Endothelial cell of umbilical vein (primary cell): ENCODE measurements around the gene EDC3. TPM values are rescaled to one million over a fixed set of nuclear protein-coding genes. Genes with fewer than 3 reads are reported as not detected.
A peak's percentile ranks its signal among the peaks of the same experiment; 100 is the strongest.

Source experiments
- BruUV-seq: library from RNA; stranded (reverse); fragments of 400-500 nt; replicated peaks from 2 replicates; lab custom pipeline; 2021; lab: Mats Ljungman, UMichigan
- CTCF ChIA-PET: fragments of 300-600, 350-600 bp; sonication (Branson Sonifier 250); formaldehyde crosslinking; loops from one replicate; lab custom pipeline; 2021; ENCODE audit warnings: antibody characterized with exemption, inconsistent platforms; lab: Charles Lee
- POLR2A ChIA-PET: fragments of 300-600, 350-600 bp; sonication (Branson Sonifier 250); formaldehyde crosslinking; loops from one replicate; lab custom pipeline; 2021; ENCODE audit warnings: antibody characterized with exemption, inconsistent platforms; lab: Charles Lee
- DNase-seq: peaks from one replicate; pipeline ENCODE4 v3.0.0-alpha.2; 2011; ENCODE audit warnings: low read depth, low spot score
- FAIRE-seq: peaks from 2 replicates; lab custom pipeline; 2011; peaks lifted over from hg19 to GRCh38; lab: Jason Lieb, UNC
- H2AFZ ChIP-seq: 2 replicates; pipeline ENCODE4 v1.6.0; 2012; ENCODE audit warnings: low read depth, low read length, control low read depth, inconsistent platforms
- H3K27ac ChIP-seq: 2 replicates; pipeline ENCODE4 v1.5.1; 2011; ENCODE audit warnings: low read depth, mild to moderate bottlenecking, control low read depth, low read length, moderate library complexity; ENCODE audit not compliant: insufficient read depth
- H3K27me3 ChIP-seq, 2 experiments: 2 replicates each; pipeline versions ENCODE4 v1.6.0 to v1.6.1; 2011; ENCODE audit warnings: low read length in 2 of 2, mixed read lengths in 1 of 2; ENCODE audit not compliant: control insufficient read depth in 2 of 2, insufficient read depth in 2 of 2
- H3K36me3 ChIP-seq, 2 experiments: 2 replicates in 1 of 2; 3 replicates in 1 of 2; pipeline ENCODE4 v1.5.1; 2011; ENCODE audit warnings: low read length in 2 of 2, mild to moderate bottlenecking in 1 of 2, moderate library complexity in 1 of 2; ENCODE audit not compliant: control insufficient read depth in 2 of 2, insufficient read depth in 2 of 2; ENCODE audit errors: extremely low read depth in 1 of 2
- H3K4me1 ChIP-seq: 3 replicates; pipeline ENCODE4 v1.5.1; 2011; ENCODE audit warnings: mild to moderate bottlenecking, low read length; ENCODE audit not compliant: control insufficient read depth, insufficient read depth; ENCODE audit errors: extremely low read depth
- H3K4me2 ChIP-seq: 2 replicates; pipeline ENCODE4 v1.6.1; 2011; ENCODE audit warnings: low read length, control low read depth, mixed read lengths; ENCODE audit not compliant: insufficient read depth
- H3K4me3 ChIP-seq, 3 experiments: fragments of 200-600 bp in 1 of 3; sonication (generic), shearing (Covaris generic) in 1 of 3; replicated peaks in 1 of 3; 2 replicates each; pipeline ENCODE4 v1.5.1; 2011 to 2016; ENCODE audit warnings: control low read depth in 3 of 3, low read length in 3 of 3, mild to moderate bottlenecking in 2 of 3, inconsistent platforms in 1 of 3, low read depth in 1 of 3, moderate library complexity in 1 of 3; ENCODE audit not compliant: insufficient read depth in 1 of 3
- H3K79me2 ChIP-seq: 2 replicates; pipeline ENCODE4 v1.6.0; 2012; ENCODE audit warnings: low read length, inconsistent platforms; ENCODE audit not compliant: control insufficient read depth, insufficient read depth
- H3K9ac ChIP-seq: replicated peaks from 2 replicates; pipeline ENCODE3; 2011; ENCODE audit warnings: low read length, control low read depth; ENCODE audit not compliant: insufficient read depth; ENCODE audit errors: extremely low read depth
- H3K9me1 ChIP-seq: replicated peaks from 3 replicates; pipeline ENCODE4 v1.6.0; 2011; ENCODE audit warnings: mild to moderate bottlenecking, low read length; ENCODE audit not compliant: control insufficient read depth, insufficient read depth; ENCODE audit errors: extremely low read depth
- H3K9me3 ChIP-seq: replicated peaks from 2 replicates; pipeline ENCODE4 v1.5.1; 2012; ENCODE audit warnings: low read length, inconsistent platforms; ENCODE audit not compliant: control insufficient read depth, insufficient read depth
- H4K20me1 ChIP-seq: replicated peaks from 2 replicates; pipeline ENCODE3; 2011; ENCODE audit warnings: mild to moderate bottlenecking, low read length; ENCODE audit not compliant: control insufficient read depth, insufficient read depth; ENCODE audit errors: extremely low read depth
- FOS ChIP-seq: IDR thresholded peaks from 2 replicates; pipeline ENCODE4 v1.6.1; 2011; ENCODE audit warnings: mild to moderate bottlenecking, low read length, moderate library complexity, borderline replicate concordance; ENCODE audit not compliant: insufficient read depth
- POLR2AphosphoS5 ChIP-seq: IDR thresholded peaks from 2 replicates; pipeline ENCODE4 v1.6.1; 2012; ENCODE audit warnings: low read depth, mild to moderate bottlenecking, control low read depth, low read length, moderate library complexity; ENCODE audit not compliant: insufficient read depth
- dilution Hi-C: fragments of 300-500 bp; cut with MboI; formaldehyde crosslinking; loops from one replicate; pipeline ENCODE4 v1.15.0; 2019; ENCODE audit warnings: low sequenced_read_pairs; ENCODE audit not compliant: extremely low pct_ligation_motif_present
- intact Hi-C: fragments of 100-400 bp; cut with micrococcal nuclease; formaldehyde crosslinking; loops from one replicate; pipeline ENCODE4 v1.10.0; 2022
- polyA plus RNA-seq, 4 experiments: library from polyadenylated mRNA; depleted of rRNA in 3 of 4; stranded (reverse) in 3 of 4; unstranded in 1 of 4; fragments of >200 nt; gene quantifications; 2 replicates each; pipeline versions ENCODE4 v1.2.1 to v1.2.3, GENCODE V29; 2011 to 2012; ENCODE audit warnings: missing spikeins in 1 of 4
- total RNA-seq: library from RNA; stranded (reverse); gene quantifications from 2 replicates; pipeline ENCODE4 v1.2.3, GENCODE V29; 2021
- TF ChIP-seq, protein P1 (sequence below): IDR thresholded peaks from 2 replicates; pipeline ENCODE4 v1.6.1; 2011; ENCODE audit not compliant: insufficient read depth, insufficient read length

EDC3 gene
- total and polyA plus RNA-seq, 2 donors (not counting 3 experiments of a cell fraction or from before 2014, with no cell fraction given) = 55.9 to 56.5 TPM

DNA sequence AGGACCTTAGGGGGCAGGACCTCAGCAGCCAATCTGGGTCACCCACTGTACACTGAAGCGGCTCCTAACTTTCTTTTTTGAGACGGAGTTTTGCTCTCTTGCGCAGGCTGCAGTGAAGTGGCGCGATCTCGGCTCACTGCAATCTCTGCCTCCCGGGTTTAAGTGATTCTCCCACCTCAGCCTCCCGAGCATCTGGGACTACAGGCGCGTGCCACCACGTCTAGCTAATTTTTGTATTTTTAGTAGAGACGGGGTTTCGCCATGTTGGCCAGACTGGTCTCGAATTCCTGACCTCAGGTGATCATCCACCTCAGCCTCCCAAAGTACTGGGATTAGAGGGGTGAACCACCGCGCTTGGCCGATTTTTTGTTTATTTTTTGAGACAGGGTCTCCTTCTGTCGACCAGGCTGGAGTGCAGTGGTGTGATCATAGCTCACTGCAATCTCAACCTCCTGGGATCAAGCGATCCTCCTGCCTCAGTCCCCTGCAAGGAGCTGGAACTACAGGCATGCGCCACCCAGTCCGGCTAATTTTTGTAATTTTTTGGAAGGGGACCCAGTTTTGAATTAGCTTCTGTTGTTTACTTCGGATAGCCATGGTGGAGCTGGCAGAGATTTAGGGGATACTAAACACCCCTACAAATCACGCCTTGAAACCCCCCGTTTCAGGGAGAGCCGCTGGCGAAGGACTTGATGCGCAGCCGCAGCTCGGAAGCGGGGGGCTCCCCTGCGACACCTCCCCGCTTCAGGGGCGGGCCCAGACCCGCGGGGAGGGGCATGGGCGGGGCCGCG, 81.7 kb downstream of the EDC3 start:
- Histone ChIP-seq H3K27me3 (no peaks in the 10 kb centered on the region), H3K9me1 (no peaks in the 10 kb centered on the region), H3K4me1 (peaks cover 9% of the 10 kb centered on the region), H2AFZ (peak overlapping the region; percentile 82), H3K9ac (peak overlapping the region; percentile 98), H3K9me3 (no peaks in the 10 kb centered on the region), H3K4me2 (peak overlapping the region; percentile 77), H3K27ac (no peak overlapping the region), H3K36me3 (peaks cover 0 to 1% of the 10 kb centered on the region in 2 experiments), H3K79me2 (peaks cover 35% of the 10 kb centered on the region), H4K20me1 (peaks cover 6% of the 10 kb centered on the region), H3K4me3 (peak overlapping the region; percentile 21 to 93 (median 91))
- intact Hi-C loops = loop anchor here (1.0 to 2.0 kb wide), 4 partner anchors 15 to 153 kb away; partner anchors contain the start of gene UBL7
- TF ChIP-seq, protein P1, sequence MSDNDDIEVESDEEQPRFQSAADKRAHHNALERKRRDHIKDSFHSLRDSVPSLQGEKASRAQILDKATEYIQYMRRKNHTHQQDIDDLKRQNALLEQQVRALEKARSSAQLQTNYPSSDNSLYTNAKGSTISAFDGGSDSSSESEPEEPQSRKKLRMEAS = no peak
- TF ChIP-seq FOS (no peak), POLR2AphosphoS5 (no peak)
- peak; percentile 77 for DNase-seq
- CTCF ChIA-PET = interaction anchor here (0.6 to 3.1 kb wide), 3 partner anchors 16 to 122 kb away, joined by 3 to 7 read pairs (median 5); no protein-coding TSS in a partner anchor
- no TSS peak for BruUV-seq
- dilution Hi-C loops = no loop called here
- FAIRE-seq = peak; percentile 63
- POLR2A ChIA-PET = interaction anchor here (1.1 to 1.7 kb wide), 2 partner anchors 16 to 68 kb away, joined by 3 to 5 read pairs; no protein-coding TSS in a partner anchor
